NT2/D1 (cell line): Measurements from ENCODE around the gene HSD17B3.

ENCODE experiments used
- YY1 ChIP-seq: IDR thresholded peaks from 2 replicates; pipeline ENCODE4 v1.6.1; 2011; ENCODE audit not compliant: insufficient read length, insufficient read depth
- ZNF274 ChIP-seq: IDR thresholded peaks from 2 replicates; pipeline ENCODE4 v1.6.1; 2011; ENCODE audit warnings: mild to moderate bottlenecking, low read depth, low read length

- TF ChIP-seq YY1 = no peak
- no peak for TF ChIP-seq ZNF274
Observed at GRCh38 chr9:96230002-96230401, 72.0 kb downstream of the HSD17B3 start.
